A172 (cell line): ENCODE data around the gene ANO9. TPM values are rescaled to one million over a fixed set of nuclear protein-coding genes. Genes with fewer than 3 reads are reported as not detected.
"Not testable (repeated sequence)": the region's sequence is repeated elsewhere in the genome, so short reads cannot be mapped to it uniquely, and the experiment has no call there.

Source experiments
- DNase-seq: peaks from one replicate; pipeline ENCODE4 v3.0.0-alpha.2; 2015; ENCODE audit warnings: low spot score
- total RNA-seq: library from RNA; depleted of rRNA; stranded (reverse); fragments of >200 nt; shearing (Covaris generic); gene quantifications from 2 replicates; pipeline ENCODE4 v1.2.3, GENCODE V29; 2014

ANO9 gene
- total RNA-seq, 1 experiment from 2014 or later, result not detected

DNA sequence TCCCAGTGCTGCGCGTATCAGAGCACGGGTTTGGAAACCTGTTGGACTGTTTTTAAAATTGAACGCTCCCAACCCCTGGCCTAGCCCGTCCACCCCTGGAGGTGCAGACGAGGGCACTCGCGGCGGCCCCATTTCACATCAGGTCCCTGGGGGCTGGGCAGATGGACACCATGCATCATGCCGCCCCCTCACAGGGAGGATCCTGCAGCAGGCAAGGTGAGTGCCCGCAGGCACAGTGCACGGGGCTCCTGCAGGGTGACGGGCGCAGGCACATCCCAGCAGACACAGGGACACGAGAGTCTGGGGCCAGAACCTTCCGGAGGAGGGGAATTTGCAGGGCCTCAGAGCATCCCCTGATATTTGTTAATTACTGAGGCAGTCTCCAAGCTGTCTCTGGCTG is 7.3 kb downstream of the ANO9 start:
- no peak for DNase-seq

- DNase-seq, result no peak
These were observed 8.2 kb downstream of the ANO9 start for GRCh38 chr11:433641-434040.

DNA sequence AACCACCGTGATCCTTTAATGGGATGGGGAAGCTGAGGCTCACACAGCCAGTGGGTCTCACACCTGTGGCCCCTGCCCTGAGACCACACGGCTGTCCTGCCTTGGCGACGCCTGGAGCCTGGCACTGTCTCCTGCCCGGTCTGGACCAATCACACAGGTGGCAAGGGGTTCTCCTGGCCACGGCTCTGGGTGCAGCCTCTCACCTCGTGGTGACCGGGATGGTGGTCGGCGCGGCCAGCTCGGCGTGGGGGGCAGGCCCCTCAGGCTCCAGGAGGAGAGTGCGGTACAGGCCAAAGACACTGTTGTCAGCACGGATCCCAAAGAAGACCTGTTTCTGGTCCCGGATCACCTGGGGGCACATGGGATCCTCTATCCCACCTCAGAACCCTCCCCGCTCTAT is 8.7 kb downstream of the ANO9 start:
- no peak for DNase-seq

GRCh38 chr11:432501-433100 is 9.2 kb downstream of the ANO9 start:
- no peak for DNase-seq

GRCh38 chr11:431921-432320 is 9.9 kb downstream of the ANO9 start:
- no peak for DNase-seq

DNA sequence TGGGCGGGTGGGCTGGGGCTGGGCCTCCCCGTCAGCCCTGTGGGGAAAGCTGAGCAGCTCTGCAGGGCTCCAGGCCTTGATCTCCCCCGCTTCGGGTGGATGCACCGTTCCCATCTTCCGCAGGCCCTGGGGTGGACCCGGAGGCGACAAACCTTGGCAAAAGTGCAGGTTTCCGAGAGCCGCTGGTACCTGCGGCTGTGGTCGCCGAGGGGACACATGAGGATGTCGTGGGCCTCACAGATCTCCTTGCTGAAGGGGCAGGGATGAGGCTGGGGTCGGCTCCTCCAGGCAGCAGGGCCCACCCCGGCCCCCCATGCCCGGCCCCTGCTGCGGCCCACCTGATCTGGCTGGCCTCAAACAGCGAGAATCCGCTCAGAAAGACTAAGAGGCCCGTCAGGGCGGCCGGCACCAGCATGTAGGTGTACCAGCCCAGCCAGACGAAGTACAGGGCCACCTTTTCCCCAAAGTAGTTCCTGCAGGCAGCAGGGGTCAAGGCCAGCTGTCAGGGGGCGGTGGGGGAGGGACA is 11.8 kb downstream of the ANO9 start:
- DNase-seq, result no peak

GRCh38 chr11:429391-429790 is 12.4 kb downstream of the ANO9 start:
- DNase-seq, result no peak

GRCh38 chr11:428295-428694 is 13.5 kb downstream of the ANO9 start:
- DNase-seq, result no peak

GRCh38 chr11:426851-427250 is 15.0 kb downstream of the ANO9 start:
- no peak for DNase-seq

GRCh38 chr11:425301-425700 is 16.5 kb downstream of the ANO9 start:
- no peak for DNase-seq

GRCh38 chr11:424766-425165 is 17.0 kb downstream of the ANO9 start:
- DNase-seq, result not testable (repeated sequence)

DNA sequence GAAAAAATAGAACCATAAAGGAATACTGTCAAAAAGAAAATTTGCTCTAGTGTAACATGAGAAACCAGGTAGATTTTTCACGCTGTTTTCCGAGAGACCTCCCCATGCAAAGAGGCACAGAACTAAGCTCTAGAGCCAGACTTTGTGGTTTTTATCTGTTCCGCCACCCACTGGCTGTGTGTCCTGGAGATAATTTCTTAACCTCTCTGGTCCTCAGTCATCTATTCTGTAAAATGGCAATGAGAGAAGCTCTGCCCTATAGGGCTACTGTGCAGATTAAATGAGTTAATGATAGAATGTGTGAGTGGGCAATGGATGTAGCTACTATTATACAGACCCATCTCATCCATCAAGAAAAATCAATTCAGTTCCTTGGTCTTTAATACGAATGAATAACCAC is 17.6 kb downstream of the ANO9 start:
- DNase-seq, result no peak

- no peak for DNase-seq
These were observed 19.6 kb downstream of the ANO9 start for GRCh38 chr11:422249-422656.

DNA sequence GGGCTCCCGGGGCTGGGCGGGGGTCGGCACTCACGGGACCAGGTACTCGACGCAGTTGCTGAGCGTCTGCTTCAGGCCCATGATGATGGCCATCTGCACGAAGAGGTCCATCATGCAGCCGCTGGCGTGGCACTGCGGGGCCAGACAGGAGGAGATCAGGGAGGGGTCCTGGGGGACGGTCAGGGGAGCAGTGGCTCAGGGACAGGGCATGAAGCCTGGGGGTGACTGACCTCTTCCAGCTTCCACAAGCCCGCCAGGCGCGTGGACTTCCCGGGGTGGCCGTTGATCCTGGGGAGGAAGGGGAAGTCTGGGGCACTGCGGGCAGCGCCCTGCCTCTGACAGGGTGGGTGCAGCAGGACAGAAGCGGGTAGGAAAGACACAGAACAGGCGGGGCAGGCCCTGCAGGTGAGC is 20.9 kb downstream of the ANO9 start:
- no peak for DNase-seq

GRCh38 chr11:420054-420910 is 21.5 kb downstream of the ANO9 start:
- DNase-seq, result no peak

DNA sequence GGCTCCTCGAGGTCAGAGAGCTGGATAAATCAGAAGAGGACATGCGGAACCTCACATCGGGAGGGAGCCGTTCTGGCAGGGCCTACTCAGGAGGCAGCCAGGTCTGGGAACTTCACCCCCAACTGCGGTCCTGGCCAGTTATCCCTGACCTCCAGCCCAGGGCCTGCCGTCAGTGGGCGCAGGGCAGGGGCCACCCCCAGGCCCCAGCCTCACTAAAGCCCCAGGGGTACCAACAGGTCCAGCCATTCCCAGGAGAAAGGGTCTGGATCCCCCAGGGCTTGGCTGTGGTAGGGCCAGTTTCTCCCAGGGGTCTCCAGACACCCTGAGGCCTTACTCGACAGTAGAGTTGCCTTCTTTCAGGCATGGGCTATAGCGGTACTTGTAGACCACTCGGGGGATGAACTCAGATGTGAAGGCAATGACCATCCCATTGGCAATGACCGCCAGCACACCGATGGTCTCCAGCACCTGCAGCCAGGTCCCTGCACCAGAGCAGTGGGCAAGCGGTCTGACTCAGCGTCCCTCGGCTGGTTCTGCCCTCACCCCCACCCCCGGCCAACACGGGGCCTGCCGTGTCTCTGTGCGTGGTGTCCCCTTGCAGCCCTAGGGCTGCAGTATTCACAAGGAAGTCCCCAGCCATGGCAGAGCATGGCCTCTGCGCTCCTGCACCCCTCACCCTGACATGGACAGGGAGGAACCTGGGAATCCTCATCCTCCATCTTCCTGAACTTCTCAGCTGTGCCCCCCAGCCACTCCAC is 22.4 kb downstream of the ANO9 start:
- DNase-seq, result no peak

DNA sequence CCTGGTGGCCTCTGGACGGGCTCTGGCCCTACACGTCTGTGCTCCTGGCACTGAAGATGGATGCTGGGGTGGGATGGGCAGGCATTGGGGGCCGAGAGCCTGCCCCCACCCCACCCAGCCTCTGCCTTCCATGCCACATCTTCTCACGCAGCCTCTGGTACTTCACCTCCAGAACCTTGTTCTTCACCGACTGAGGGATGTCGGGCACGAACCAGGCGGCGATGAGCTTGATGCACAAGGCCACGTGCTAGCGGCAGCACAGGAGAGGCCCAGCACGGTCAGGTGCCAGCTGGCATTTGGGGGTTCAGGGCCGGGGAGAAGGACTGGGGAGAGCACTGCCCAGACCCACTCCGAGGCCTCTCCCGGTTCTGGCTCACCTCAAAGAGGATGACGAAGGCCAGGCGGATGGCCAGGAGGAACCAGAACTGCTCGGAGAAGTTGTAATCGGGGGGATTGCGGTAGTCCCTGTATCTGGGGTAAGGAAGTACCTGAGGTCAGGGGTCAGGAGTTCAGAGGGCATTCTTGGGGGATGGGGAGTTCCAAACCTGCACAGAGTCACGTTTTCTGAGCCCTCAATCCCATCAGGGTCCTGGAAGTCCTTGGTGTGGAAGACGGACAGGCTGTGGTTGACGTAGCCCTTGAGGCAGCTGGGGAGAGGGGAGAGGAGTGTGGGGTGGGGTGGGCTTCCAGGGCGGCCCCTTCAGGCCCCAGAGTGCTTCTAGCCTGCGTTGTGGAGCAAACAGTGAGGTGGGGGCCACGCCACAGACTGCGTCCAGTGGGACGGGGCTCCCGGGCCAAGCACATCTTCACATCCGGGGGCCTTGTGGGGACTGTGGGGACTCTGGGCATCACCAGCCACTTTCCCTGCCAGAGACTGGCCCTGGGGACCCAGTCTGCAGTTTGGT is 23.2 kb downstream of the ANO9 start:
- no peak for DNase-seq

GRCh38 chr11:417652-418342 is 24.0 kb downstream of the ANO9 start:
- no peak for DNase-seq

- no peak for DNase-seq
These were observed 24.8 kb downstream of the ANO9 start for GRCh38 chr11:416757-417621.
